Lung (tissue), 12 donors: ENCODE results near the gene ALDOB. TPM values are rescaled to one million over a fixed set of nuclear protein-coding genes. Genes with fewer than 3 reads are reported as not detected.

ENCODE experiments used
- ATAC-seq: fragments of 200-7000 bp; cut with Tn5 transposase; one replicate; pipeline ENCODE4 v1.9.1; 2020; ENCODE audit warnings: moderate number of reproducible peaks; ENCODE audit not compliant: insufficient read depth, low FRiP score
- DNase-seq, 3 donors: peaks; one replicate each; pipeline ENCODE4 v3.0.0-alpha.2; 2013 to 2017
- H3K27ac ChIP-seq, 2 donors: one replicate each; pipeline ENCODE4 v1.5.1; 2013; ENCODE audit warnings: mild to moderate bottlenecking in 2 of 2, moderate library complexity in 2 of 2, control low read depth in 1 of 2, inconsistent platforms in 1 of 2, low read depth in 1 of 2, low read length in 1 of 2
- H3K27me3 ChIP-seq, 3 donors: one replicate each; pipeline ENCODE4 v1.5.1; 2013; ENCODE audit warnings: low read length in 2 of 3; ENCODE audit not compliant: control insufficient read depth in 3 of 3, insufficient read depth in 3 of 3
- H3K36me3 ChIP-seq, 4 donors: one replicate each; pipeline ENCODE4 v1.5.1; 2013; ENCODE audit warnings: low read length in 4 of 4, mild to moderate bottlenecking in 1 of 4, moderate library complexity in 1 of 4; ENCODE audit not compliant: control insufficient read depth in 4 of 4, insufficient read depth in 4 of 4
- H3K4me1 ChIP-seq, 5 donors: one replicate each; pipeline ENCODE4 v1.5.1; 2013; ENCODE audit warnings: low read length in 5 of 5, mild to moderate bottlenecking in 2 of 5, moderate library complexity in 1 of 5; ENCODE audit not compliant: control insufficient read depth in 5 of 5, insufficient read depth in 5 of 5
- H3K4me3 ChIP-seq: one replicate; pipeline ENCODE4 v1.5.1; 2013; ENCODE audit warnings: mild to moderate bottlenecking, control low read depth, moderate library complexity
- H3K9ac ChIP-seq, 2 donors: one replicate each; pipeline ENCODE4 v1.5.1; 2013; ENCODE audit warnings: low read length in 2 of 2, control low read depth in 1 of 2; ENCODE audit not compliant: insufficient read depth in 1 of 2
- H3K9me3 ChIP-seq, 4 donors: one replicate each; pipeline ENCODE4 v1.5.1; 2013; ENCODE audit warnings: low read length in 3 of 4, mild to moderate bottlenecking in 1 of 4, moderate library complexity in 1 of 4; ENCODE audit not compliant: control insufficient read depth in 4 of 4, insufficient read depth in 3 of 4
- WGBS, 2 donors: extraction: QIAGEN DNeasy Blood & Tissue Kit; methylation state at CpG; one replicate each; pipeline ENCODE4 v1.1.7; 2013; 5-methylcytosine and 5-hydroxymethylcytosine counted together
- polyA plus RNA-seq, 2 donors: library from polyadenylated mRNA; stranded (reverse); fragments of 200-250 nt; gene quantifications; one replicate each; pipeline ENCODE4 v1.2.1, GENCODE V29; 2013
- total RNA-seq, 2 donors: library from RNA; depleted of rRNA in 1 of 2; stranded (reverse); fragments of >200 nt in 1 of 2; gene quantifications; one replicate each; pipeline ENCODE4 v1.2.1, GENCODE V29; 2014 to 2021
- TF ChIP-seq, protein P1 (sequence below): IDR thresholded peaks from 2 replicates; pipeline ENCODE4 v1.5.1; 2012; ENCODE audit warnings: mild to moderate bottlenecking; ENCODE audit errors: control extremely low read depth, extremely low read depth
- donor health status: control.
- donor health status: control.
- donor health status: Bipolar disorder and iron deficiency.
- donor health status: healthy.
- donor health status: DM: yes; HTN: yes; CAD: no.

Gene ALDOB
- total and polyA plus RNA-seq, 4 donors = 0.06 to 1.1 (median 0.09) TPM; not detected in 1

DNA sequence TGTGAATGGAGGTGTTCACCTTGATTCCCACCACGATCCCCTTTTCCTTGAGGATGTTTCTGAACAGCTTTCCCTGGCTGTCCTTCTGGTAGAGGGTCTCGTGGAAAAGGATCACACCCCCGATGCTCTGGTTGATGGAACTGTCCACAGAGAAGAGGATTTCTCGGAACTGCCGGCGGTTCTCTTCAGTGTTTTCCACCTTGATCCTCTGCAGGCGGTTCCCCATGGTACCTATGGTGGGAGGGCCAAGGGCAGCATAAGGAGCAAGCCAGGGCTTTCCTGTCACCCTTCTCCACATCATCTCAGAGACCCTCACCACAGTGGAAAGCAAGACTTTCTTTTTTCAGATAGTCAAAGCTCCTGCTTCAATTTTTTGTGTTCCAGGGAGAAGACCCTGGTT, 5.8 kb downstream of the ALDOB start:
- TF ChIP-seq, protein P1, sequence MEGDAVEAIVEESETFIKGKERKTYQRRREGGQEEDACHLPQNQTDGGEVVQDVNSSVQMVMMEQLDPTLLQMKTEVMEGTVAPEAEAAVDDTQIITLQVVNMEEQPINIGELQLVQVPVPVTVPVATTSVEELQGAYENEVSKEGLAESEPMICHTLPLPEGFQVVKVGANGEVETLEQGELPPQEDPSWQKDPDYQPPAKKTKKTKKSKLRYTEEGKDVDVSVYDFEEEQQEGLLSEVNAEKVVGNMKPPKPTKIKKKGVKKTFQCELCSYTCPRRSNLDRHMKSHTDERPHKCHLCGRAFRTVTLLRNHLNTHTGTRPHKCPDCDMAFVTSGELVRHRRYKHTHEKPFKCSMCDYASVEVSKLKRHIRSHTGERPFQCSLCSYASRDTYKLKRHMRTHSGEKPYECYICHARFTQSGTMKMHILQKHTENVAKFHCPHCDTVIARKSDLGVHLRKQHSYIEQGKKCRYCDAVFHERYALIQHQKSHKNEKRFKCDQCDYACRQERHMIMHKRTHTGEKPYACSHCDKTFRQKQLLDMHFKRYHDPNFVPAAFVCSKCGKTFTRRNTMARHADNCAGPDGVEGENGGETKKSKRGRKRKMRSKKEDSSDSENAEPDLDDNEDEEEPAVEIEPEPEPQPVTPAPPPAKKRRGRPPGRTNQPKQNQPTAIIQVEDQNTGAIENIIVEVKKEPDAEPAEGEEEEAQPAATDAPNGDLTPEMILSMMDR = no peak
- Histone ChIP-seq H3K9me3 (no peaks in the 10 kb centered on the region), H3K36me3 (no peaks in the 10 kb centered on the region), H3K27ac (no peak overlapping the region), H3K4me1 (peaks cover 0 to 2% (median 0%) of the 10 kb centered on the region in 5 donors), H3K9ac (no peak overlapping the region), H3K27me3 (no peaks in the 10 kb centered on the region), H3K4me3 (no peak overlapping the region)
- WGBS, 2 donors = 94% methylated on average over 7 of the region's 7 CpGs
- no peak for ATAC-seq
- no peak for DNase-seq

DNA sequence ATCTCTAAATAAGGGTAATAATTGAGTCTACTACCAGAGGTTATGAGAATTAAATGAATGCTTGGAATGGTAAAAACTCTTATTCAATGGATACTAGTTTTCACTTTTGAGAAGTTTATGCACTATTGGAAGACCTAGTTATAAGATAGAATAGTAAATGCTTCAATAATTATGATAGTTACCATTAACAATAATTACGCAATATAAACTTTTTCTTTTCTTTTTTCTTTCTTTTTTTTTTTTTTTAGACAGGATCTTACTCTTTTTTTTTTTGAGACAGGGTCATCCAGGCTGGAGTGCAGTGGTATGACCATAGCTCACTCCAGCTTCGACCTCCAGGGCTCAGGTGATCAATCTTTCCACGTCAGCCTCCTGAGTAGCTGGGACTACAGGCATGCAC, 6.7 kb downstream of the ALDOB start:
- TF ChIP-seq, protein P1 = no peak
- H3K27me3 ChIP-seq = no peaks in the 10 kb centered on the region
- DNase-seq (no peak), ATAC-seq (no peak)
- H3K36me3 ChIP-seq = no peaks in the 10 kb centered on the region
- no peak overlapping the region for H3K27ac ChIP-seq
- no peak overlapping the region for H3K4me3 ChIP-seq
- H3K9me3 ChIP-seq = no peaks in the 10 kb centered on the region
- 75 to 77% methylated on average over 3 of the region's 3 CpGs for WGBS, 2 donors
- no peak overlapping the region for H3K9ac ChIP-seq
- H3K4me1 ChIP-seq = peaks cover 0 to 2% (median 0%) of the 10 kb centered on the region in 5 donors

DNA sequence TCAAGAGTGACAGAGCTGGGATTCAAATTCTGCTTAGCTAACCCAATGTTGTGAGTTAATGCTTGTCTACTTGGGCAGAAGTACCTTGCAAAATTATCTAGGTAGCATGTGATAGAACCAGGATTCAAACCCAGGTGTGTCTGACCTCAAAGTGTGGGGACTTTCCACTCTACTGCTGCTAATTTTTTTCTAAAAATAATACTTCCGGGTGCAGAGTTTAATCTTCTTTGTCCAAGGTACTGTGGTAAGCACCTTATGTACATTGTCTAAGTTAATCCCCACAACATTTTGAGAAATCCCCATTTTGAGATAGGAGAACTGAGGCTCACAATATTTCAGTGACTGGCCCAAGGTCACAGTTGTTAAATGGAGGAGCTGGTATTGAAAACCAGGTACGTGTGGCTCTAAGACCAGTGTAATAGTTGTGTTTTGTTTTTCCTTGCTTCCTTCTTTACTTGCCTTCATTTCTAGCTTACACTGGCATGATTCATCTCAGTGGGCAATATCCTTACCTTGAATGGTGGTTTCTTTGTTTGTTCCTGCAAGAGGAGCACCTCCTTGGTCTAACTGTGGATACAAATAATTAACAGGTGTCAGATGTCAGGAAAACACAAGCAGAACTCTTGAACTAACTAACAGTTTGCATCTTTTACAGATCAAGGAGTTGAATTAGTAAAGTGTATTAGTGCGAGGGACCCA, 7.5 kb downstream of the ALDOB start:
- Histone ChIP-seq H3K27me3 (no peaks in the 10 kb centered on the region), H3K9ac (no peak overlapping the region), H3K27ac (no peak overlapping the region), H3K4me1 (peaks cover 0 to 2% (median 0%) of the 10 kb centered on the region in 5 donors), H3K36me3 (no peaks in the 10 kb centered on the region), H3K9me3 (no peaks in the 10 kb centered on the region), H3K4me3 (no peak overlapping the region)
- TF ChIP-seq, protein P1 = no peak
- DNase-seq (no peak), ATAC-seq (no peak)
- WGBS, 2 donors = 92 to 95% methylated on average over 3 of the region's 3 CpGs

DNA sequence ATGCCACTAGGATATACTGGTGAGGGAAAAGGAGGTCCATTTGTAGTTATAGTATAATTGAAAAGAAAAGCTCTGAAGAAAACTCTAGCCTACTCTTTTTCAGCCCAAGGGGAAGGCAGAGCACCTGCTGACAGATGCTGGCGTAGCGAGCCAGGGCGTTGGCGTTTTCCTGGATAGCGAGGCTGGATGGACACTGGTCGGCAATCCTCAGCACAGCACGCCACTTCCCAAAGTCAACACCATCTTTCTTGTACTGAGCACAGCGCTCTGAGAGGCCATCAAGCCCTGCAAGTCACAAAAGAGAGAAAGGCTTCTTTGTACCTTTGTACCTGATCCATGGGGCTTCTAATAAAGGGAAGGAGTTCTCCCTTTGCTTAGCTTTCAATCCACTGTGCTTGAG, 8.2 kb downstream of the ALDOB start:
- no peaks in the 10 kb centered on the region for H3K27me3 ChIP-seq
- TF ChIP-seq, protein P1 = no peak
- peaks cover 0 to 2% (median 0%) of the 10 kb centered on the region in 5 donors for H3K4me1 ChIP-seq
- H3K9me3 ChIP-seq = no peaks in the 10 kb centered on the region
- H3K27ac ChIP-seq = no peak overlapping the region
- DNase-seq = no peak
- ATAC-seq = no peak
- no peaks in the 10 kb centered on the region for H3K36me3 ChIP-seq
- WGBS, 2 donors = 91 to 92% methylated on average over 8 of the region's 8 CpGs
- no peak overlapping the region for H3K4me3 ChIP-seq
- H3K9ac ChIP-seq = no peak overlapping the region
